Measurements from ENCODE around the gene PLBD1. TPM values are rescaled to one million over a fixed set of nuclear protein-coding genes. Genes with fewer than 3 reads are reported as not detected.

PLBD1 gene, protein sequence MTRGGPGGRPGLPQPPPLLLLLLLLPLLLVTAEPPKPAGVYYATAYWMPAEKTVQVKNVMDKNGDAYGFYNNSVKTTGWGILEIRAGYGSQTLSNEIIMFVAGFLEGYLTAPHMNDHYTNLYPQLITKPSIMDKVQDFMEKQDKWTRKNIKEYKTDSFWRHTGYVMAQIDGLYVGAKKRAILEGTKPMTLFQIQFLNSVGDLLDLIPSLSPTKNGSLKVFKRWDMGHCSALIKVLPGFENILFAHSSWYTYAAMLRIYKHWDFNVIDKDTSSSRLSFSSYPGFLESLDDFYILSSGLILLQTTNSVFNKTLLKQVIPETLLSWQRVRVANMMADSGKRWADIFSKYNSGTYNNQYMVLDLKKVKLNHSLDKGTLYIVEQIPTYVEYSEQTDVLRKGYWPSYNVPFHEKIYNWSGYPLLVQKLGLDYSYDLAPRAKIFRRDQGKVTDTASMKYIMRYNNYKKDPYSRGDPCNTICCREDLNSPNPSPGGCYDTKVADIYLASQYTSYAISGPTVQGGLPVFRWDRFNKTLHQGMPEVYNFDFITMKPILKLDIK
- 10 to 100 TPM; 36.5 to 56.7 (median 49.2) TPM for polyA plus RNA-seq (ENCODE audit: insufficient read length in 4 of 4)

DNA sequence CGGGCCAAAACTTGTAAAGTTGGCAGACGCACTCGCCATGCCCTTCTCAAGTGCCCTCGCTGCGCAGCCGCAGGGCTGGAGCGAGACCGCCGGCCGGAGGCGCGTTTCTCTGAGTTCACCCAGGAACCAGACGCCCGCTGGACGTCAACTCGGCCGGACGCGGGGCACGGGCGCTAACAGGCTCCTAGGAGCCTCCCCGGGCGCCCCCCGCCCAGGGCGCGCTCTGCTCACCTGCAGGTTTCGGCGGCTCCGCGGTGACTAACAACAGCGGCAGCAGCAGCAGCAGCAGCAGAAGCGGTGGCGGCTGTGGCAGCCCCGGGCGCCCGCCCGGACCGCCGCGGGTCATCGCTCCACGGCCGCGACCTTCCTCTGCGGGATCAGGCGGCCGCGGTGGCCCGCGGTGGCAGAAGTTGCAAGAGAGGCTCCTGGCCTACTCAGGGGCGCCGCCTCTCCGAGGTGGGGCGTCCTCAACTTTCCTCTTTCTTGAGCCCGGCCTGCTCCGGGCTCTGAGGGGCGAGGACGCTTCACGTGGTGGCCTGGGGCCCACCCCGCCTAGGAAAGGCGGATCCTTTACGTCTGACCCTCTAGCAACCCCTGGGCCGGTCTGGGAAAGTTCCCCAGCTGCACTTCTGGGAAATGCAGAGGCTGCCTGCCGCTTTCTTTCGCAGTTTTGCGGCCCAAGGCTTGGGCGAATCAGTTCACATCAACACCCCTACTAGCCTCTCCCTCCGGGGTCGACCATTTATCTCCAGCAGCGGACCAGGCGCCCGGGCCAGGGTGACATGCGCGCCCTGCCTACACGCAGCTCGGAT, at the start of gene PLBD1:
PLBD1 (minus strand) TSS at position 533 of the 812 bp plus-strand sequence; CDS start at position 346, 187 bp downstream.
- peak; percentile 39 to 54 (median 52) for DNase-seq (ENCODE audit: low read depth in 4 of 4, low spot score in 3 of 4)

DNA sequence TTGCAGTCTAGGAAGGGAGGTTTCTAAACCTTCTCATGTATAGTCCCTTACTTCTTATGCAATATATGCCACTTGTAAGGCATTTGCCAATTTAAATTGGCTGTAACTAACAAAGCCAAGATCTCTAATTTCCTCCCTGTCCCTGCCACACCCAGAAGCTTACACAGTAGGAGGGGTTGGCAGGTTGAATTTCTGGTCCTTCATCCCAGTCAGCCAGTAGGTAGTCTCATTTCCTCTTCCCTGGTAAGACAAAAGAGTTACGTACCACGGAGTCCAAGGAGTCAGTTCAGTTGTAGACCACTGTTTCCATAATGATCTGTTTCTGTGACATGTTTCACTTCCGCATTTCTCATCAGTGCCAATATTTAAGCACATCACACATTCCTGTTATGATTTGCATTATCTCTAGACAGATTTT, 47.0 kb upstream of the PLBD1 start:
- no peak for DNase-seq (ENCODE audit: low read depth in 4 of 4, low spot score in 3 of 4)

- DNase-seq (ENCODE audit: low read depth in 4 of 4, low spot score in 3 of 4) = no peak
These were observed 46.0 kb upstream of the PLBD1 start for GRCh38 chr12:14613718-14614117.

DNA sequence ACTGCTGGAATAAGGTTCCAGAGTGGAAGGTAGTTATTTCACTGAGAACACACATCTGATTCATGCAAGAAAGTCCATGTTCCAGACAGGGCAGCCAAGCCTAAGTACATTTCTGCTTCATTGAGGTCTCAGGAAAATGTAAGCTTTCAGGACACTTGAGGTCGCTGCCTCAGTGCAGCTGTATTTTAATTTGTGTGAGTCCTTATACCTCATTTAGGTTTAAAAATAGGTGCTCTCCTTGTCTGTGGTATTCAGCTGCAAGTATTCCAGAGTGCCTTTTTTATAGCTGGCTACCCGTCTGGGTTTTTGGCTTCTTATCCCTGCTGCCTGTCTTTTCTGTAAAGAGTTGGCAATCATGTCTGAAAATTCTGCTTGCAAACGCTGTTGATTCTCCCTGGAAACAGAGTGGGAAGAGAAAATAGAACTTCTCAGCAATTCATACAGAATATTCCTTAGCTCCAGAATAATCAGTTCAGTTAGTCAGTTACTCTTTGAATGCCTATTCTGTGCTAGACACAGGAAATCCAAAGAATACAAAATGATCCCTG, 45.3 kb upstream of the PLBD1 start:
- DNase-seq (ENCODE audit: low read depth in 4 of 4, low spot score in 3 of 4) = no peak

GRCh38 chr12:14612250-14612649, 44.6 kb upstream of the PLBD1 start:
- DNase-seq (ENCODE audit: low read depth in 4 of 4, low spot score in 3 of 4) = no peak

GRCh38 chr12:14611640-14612203, 44.0 kb upstream of the PLBD1 start:
- no peak for DNase-seq (ENCODE audit: low read depth in 4 of 4, low spot score in 3 of 4)

DNA sequence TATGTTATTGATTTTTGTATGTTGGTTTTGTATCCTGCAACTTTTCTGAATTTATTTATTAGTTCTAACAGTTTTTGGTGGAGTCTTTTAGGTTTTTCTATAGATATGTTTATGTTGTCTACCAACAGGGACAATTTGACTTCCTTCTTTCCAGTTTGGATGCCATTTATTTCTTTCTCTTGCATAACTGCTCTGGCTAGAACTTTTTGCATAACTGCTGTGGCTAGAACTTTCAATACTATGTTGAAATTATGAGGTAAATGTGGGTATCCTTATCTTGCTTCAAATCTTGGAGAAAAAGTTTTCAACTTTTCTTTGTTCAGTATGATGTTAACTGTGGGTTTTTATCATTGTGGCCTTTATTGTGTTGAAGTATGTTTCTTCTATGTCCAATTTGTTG, 39.9 kb upstream of the PLBD1 start:
- no peak for DNase-seq (ENCODE audit: low read depth in 4 of 4, low spot score in 3 of 4)

- DNase-seq (ENCODE audit: low read depth in 4 of 4, low spot score in 3 of 4) = no peak
These were observed 37.8 kb upstream of the PLBD1 start for GRCh38 chr12:14605401-14605989.

- no peak for DNase-seq (ENCODE audit: low read depth in 4 of 4, low spot score in 3 of 4)
These were observed 34.2 kb upstream of the PLBD1 start for GRCh38 chr12:14601692-14602478.

DNA sequence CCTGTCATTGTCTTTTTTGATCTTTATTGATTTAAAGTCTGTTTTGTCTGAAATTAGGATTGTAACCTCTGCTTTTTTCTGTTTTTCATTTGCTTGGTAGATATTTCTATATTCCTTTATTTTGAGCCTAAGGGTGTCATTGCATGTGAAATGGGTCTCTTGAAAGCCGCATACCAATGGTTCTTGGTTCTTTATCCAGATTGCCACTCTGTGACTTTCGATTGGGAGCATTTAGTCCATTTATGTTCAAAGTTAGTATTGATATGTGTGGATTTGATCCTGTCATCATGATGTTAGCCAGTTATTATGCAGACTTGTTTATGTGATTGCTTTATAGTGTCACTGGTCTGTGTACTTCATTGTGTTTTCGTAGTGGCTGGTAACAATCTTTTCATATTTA, 29.8 kb upstream of the PLBD1 start:
- no peak for DNase-seq (ENCODE audit: low read depth in 4 of 4, low spot score in 3 of 4)

DNA sequence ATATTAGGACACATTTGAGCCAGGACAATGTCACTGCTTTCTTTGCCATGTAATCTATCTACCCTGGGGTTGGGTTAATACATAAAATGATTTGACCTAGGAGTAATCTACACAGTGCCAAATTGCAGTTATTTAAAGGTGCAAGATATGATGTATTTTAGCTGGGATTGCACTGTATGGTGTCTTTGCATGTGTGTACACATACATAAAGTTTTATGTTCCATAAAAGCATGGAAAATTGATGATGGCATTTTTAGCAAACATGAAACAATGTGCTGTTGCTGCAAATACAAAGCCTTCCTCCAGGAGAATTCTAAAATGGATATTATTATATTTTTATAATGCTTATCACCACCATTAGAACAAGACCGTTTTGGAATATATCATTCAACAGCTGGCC, 24.0 kb upstream of the PLBD1 start:
- no peak for DNase-seq (ENCODE audit: low read depth in 4 of 4, low spot score in 3 of 4)

GRCh38 chr12:14589169-14590004, 21.7 kb upstream of the PLBD1 start:
- no peak for DNase-seq (ENCODE audit: low read depth in 4 of 4, low spot score in 3 of 4)

- no peak for DNase-seq (ENCODE audit: low read depth in 4 of 4, low spot score in 3 of 4)
These were observed 20.9 kb upstream of the PLBD1 start for GRCh38 chr12:14588571-14588970.

GRCh38 chr12:14578646-14579045, 11.0 kb upstream of the PLBD1 start:
- DNase-seq (ENCODE audit: low read depth in 4 of 4, low spot score in 3 of 4) = no peak

DNA sequence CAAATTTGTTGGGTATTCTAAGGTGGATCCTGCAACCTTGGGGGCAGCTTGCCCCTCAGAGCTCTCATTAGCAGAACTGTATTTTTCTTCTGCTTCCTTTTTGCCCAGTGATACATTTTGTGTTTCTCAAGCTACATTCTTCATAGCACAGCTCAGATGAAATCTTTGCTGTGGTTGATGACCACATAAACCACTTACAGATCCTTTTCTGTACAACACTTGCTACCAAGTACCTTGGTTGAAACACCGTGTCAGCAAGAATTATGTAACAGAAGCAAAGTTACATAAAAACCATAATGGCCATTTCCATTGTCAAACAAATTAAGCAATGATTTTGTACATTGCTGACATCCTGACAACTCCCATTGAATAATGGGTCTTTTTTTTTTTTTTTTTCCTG, 9.7 kb upstream of the PLBD1 start:
- no peak for DNase-seq (ENCODE audit: low read depth in 4 of 4, low spot score in 3 of 4)

DNA sequence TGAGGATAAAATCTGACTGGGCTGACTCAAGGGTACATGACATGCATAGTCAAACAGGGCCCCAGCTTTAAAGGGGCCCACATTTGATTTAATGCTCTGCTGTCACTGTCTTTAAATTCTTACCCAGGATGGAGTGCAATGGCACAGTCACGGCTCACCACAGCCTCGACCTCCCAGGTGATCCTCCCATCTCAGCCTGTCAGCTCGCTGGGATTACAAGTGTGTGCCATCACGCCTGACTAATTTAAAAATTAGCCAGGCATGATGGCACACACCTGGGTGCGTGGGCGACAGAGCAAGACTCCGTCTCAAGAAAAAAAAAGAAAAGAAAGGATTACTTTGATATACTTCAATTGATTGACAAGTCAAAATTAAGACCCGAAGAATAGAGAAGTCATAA, 9.2 kb upstream of the PLBD1 start:
- no peak for DNase-seq (ENCODE audit: low read depth in 4 of 4, low spot score in 3 of 4)

DNA sequence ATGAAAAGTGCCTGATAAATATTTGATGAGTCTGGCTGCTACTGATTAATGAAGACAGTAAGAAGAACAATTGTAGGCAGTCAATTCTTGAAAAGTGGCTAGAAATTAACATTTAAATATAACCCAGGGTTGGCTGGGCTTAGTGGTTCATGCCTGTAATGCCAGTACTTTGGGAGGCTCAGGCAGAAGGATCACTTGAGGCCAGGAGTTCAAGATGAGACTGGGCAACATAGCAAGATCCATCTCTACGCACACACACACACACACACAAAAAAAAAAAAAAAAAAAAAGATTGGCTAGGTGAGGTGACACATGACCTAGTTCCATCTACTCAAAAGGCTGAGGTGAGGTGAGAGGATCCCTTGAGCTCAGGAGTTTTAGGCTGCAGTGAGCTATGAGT, 7.9 kb upstream of the PLBD1 start:
- DNase-seq (ENCODE audit: low read depth in 4 of 4, low spot score in 3 of 4) = no peak

DNA sequence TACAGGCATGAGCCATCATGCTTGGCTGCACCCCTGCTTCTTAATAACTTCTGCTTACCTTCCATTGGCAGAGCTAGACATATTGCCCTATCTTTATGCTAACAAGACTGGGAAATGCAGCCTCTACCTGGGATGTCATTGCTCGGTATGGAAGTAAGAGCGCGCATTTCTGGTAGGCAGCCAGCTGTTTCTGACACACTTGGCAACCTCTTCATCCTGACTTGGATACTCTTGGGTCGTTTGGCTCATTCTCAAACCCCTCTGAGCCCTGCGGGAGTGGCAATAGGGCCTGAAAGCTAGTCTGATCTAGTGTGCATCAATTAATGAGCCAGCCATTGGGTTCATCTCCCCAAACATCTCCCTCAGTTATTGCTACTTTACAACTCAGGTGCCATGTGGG, 5.4 kb upstream of the PLBD1 start:
- DNase-seq (ENCODE audit: low read depth in 4 of 4, low spot score in 3 of 4) = no peak

- no peak for DNase-seq (ENCODE audit: low read depth in 4 of 4, low spot score in 3 of 4)
These were observed 4.7 kb upstream of the PLBD1 start for GRCh38 chr12:14572401-14572800.

Measured in left renal pelvis (tissue), 4 donors.